Liver (tissue), 9 donors: ENCODE data around the gene SF3B5. TPM values are rescaled to one million over a fixed set of nuclear protein-coding genes. Genes with fewer than 3 reads are reported as not detected.

Experiments
- DNase-seq: peaks from one replicate; pipeline ENCODE4 v3.0.0-alpha.2; 2017; ENCODE audit warnings: low spot score
- H3K27ac ChIP-seq, 2 donors: one replicate each; pipeline ENCODE4 v1.7.0; 2013; ENCODE audit warnings: inconsistent platforms in 2 of 2, low read length in 2 of 2, control low read depth in 1 of 2, low read depth in 1 of 2, mild to moderate bottlenecking in 1 of 2
- H3K27me3 ChIP-seq, 4 donors: one replicate each; pipeline versions ENCODE4 v1.6.1 to v1.7.0; 2013; ENCODE audit warnings: low read length in 3 of 4, inconsistent platforms in 1 of 4, mild to moderate bottlenecking in 1 of 4, moderate library complexity in 1 of 4; ENCODE audit not compliant: control insufficient read depth in 4 of 4, insufficient read depth in 4 of 4
- H3K36me3 ChIP-seq, 4 donors: one replicate each; pipeline versions ENCODE4 v1.6.1 to v1.7.0; 2013; ENCODE audit warnings: low read length in 3 of 4, mild to moderate bottlenecking in 3 of 4, low read depth in 1 of 4, moderate library complexity in 1 of 4; ENCODE audit not compliant: control insufficient read depth in 4 of 4, insufficient read depth in 3 of 4
- H3K4me1 ChIP-seq, 4 donors: one replicate each; pipeline versions ENCODE4 v1.6.1 to v1.7.0; 2013; ENCODE audit warnings: low read length in 3 of 4, mild to moderate bottlenecking in 3 of 4, moderate library complexity in 1 of 4; ENCODE audit not compliant: control insufficient read depth in 4 of 4, insufficient read depth in 4 of 4
- H3K4me3 ChIP-seq, 3 donors: one replicate each; pipeline versions ENCODE4 v1.6.1 to v1.7.0; 2013; ENCODE audit warnings: low read length in 3 of 3, control low read depth in 1 of 3, low read depth in 1 of 3, mild to moderate bottlenecking in 1 of 3
- H3K9ac ChIP-seq, 2 donors: one replicate each; pipeline ENCODE4 v1.7.0; 2013; ENCODE audit warnings: low read length in 2 of 2, mild to moderate bottlenecking in 2 of 2, moderate library complexity in 2 of 2, control low read depth in 1 of 2, low read depth in 1 of 2
- H3K9me3 ChIP-seq, 4 donors: one replicate each; pipeline versions ENCODE4 v1.6.1 to v1.7.0; 2013; ENCODE audit warnings: low read length in 3 of 4; ENCODE audit not compliant: control insufficient read depth in 4 of 4
- EGR1 ChIP-seq, 2 donors: IDR thresholded peaks; 2 replicates each; pipeline ENCODE4 v1.6.1; 2016 to 2018; ENCODE audit warnings: antibody characterized with exemption in 2 of 2, low read depth in 2 of 2
- FOXA1 ChIP-seq: IDR thresholded peaks from 2 replicates; pipeline ENCODE4 v1.6.1; 2016; ENCODE audit warnings: antibody characterized with exemption
- FOXA2 ChIP-seq: IDR thresholded peaks from 2 replicates; pipeline ENCODE4 v1.6.1; 2016; ENCODE audit warnings: antibody characterized with exemption
- GABPA ChIP-seq, 2 donors: IDR thresholded peaks in 1 of 2; conservative IDR thresholded peaks in 1 of 2; 2 replicates each; pipeline ENCODE4 v1.6.1; 2016; ENCODE audit warnings: antibody characterized with exemption in 2 of 2, mild to moderate bottlenecking in 1 of 2, moderate library complexity in 1 of 2
- HNF4A ChIP-seq, 2 donors: conservative IDR thresholded peaks; 2 replicates each; pipeline ENCODE4 v1.6.1; 2016; ENCODE audit warnings: antibody characterized with exemption in 2 of 2, mild to moderate bottlenecking in 2 of 2
- HNF4G ChIP-seq: IDR thresholded peaks from 2 replicates; pipeline ENCODE4 v1.6.1; 2016; ENCODE audit warnings: antibody characterized with exemption
- JUND ChIP-seq, 2 donors: IDR thresholded peaks; 2 replicates each; pipeline ENCODE4 v1.6.1; 2016; ENCODE audit warnings: antibody characterized with exemption in 2 of 2
- NR2F2 ChIP-seq: IDR thresholded peaks from 2 replicates; pipeline ENCODE4 v1.6.1; 2016; ENCODE audit warnings: antibody characterized with exemption
- RAD21 ChIP-seq, 2 donors: IDR thresholded peaks; 2 replicates each; pipeline ENCODE4 v1.6.1; 2016; ENCODE audit warnings: antibody characterized with exemption in 2 of 2, mild to moderate bottlenecking in 2 of 2
- RXRA ChIP-seq, 2 donors: IDR thresholded peaks; 2 replicates each; pipeline ENCODE4 v1.6.1; 2017 to 2018; ENCODE audit warnings: antibody characterized with exemption in 2 of 2, mild to moderate bottlenecking in 1 of 2
- SP1 ChIP-seq: IDR thresholded peaks from 2 replicates; pipeline ENCODE4 v1.6.1; 2018; ENCODE audit warnings: antibody characterized with exemption, mild to moderate bottlenecking
- TAF1 ChIP-seq: conservative IDR thresholded peaks from 2 replicates; pipeline ENCODE4 v1.6.1; 2016; ENCODE audit warnings: antibody characterized with exemption, mild to moderate bottlenecking
- YY1 ChIP-seq: IDR thresholded peaks from 2 replicates; pipeline ENCODE4 v1.6.1; 2016; ENCODE audit warnings: antibody characterized with exemption, mild to moderate bottlenecking
- WGBS: extraction: QIAGEN DNeasy Blood & Tissue Kit; methylation state at CpG from one replicate; pipeline ENCODE4 v1.1.7; 2013; 5-methylcytosine and 5-hydroxymethylcytosine counted together
- polyA plus RNA-seq, 2 donors: library from polyadenylated mRNA; stranded (reverse) in 1 of 2; unstranded in 1 of 2; fragments of 200-250 nt in 1 of 2; fragments of >200 nt in 1 of 2; fragmentation: Nextera tagmentation in 1 of 2; extraction: Ambion mirVana in 1 of 2; gene quantifications; one replicate each; pipeline versions ENCODE4 v1.2.1 to v1.2.3, GENCODE V29; 2013 to 2015
- total RNA-seq, 2 donors: library from RNA; depleted of rRNA; stranded (reverse); fragments of >200 nt; gene quantifications; one replicate each; pipeline ENCODE4 v1.2.3, GENCODE V29; 2014
- TF ChIP-seq, protein P1 (sequence below): IDR thresholded peaks from 2 replicates; pipeline ENCODE4 v1.6.1; 2016; ENCODE audit warnings: antibody characterized with exemption
- TF ChIP-seq, protein P2 (sequence below): IDR thresholded peaks from 2 replicates; pipeline ENCODE4 v1.6.1; 2016; ENCODE audit warnings: antibody characterized with exemption, mild to moderate bottlenecking
- TF ChIP-seq, protein P3 (sequence below): fragments of 150-350 bp; IDR thresholded peaks from 2 replicates; pipeline ENCODE4 v1.5.1; 2017; ENCODE audit warnings: improper control_type of control experiment, low read depth, low read length; ENCODE audit not compliant: missing input control
- TF ChIP-seq, protein P4 (sequence below): IDR thresholded peaks from 2 replicates; pipeline ENCODE4 v1.6.1; 2016; ENCODE audit warnings: antibody characterized with exemption
- TF ChIP-seq, protein P5 (sequence below): IDR thresholded peaks from 2 replicates; pipeline ENCODE4 v1.6.1; 2016; ENCODE audit warnings: antibody characterized with exemption
- donor health status: healthy.
- donor health status: healthy.
- donor health status: healthy.
- donor health status: healthy.
- donor health status: healthy.

Gene SF3B5
- total RNA-seq (10 to 100 TPM; 51.8 to 63.1 TPM), polyA plus RNA-seq (100 to 1,000 TPM; 131 to 178 TPM)

DNA sequence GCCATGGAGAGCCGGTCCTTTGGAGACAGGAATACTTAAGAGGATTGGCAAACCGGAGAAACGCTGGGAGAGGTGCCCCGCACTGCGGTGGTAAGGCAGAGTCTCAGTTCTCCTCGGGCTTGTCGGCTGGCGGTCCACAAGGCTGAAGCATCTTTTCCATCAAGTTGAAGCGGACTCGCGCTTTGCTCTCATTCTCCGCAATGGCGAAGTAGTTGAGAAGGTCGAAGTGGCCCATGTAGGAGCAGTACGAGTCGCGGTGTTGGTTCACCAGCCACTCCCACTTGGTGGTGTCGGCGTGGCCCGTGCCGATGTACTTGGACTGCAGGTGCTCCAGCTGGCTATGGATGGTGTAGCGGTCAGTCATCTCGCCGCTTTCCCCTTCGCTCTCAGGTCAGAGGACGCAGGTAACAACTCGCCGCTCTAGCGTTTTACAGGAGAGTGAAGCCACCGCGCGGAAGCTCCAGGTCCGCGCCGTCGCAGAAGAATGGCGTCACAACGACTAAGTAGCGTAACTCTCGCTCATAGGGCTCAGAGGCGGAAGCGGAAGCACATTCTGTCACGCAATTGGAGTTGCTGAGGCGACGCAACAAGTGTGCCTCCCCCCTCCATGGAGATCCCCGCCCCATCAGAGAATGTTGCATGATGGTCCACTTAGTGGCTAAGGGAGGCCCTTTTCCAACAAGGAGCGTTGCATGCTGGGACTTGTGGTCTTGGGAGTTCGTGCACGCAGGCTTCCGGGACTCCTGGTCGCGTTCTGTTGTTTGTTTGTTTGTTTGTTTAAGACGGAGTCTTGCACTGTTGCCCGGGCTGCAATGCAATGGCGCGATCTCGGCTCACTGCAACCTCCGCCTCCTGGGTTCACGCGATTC, at the start of gene SF3B5:
TSS of gene SF3B5 (minus strand) at position 440 of the 869 bp plus-strand sequence. CDS start at position 364, 76 bp downstream.
- TF ChIP-seq, protein P1, sequence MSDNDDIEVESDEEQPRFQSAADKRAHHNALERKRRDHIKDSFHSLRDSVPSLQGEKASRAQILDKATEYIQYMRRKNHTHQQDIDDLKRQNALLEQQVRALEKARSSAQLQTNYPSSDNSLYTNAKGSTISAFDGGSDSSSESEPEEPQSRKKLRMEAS = peak; percentile 86
- TF ChIP-seq FOXA2 = peak; percentile 67
- peak; percentile 41 to 42 for TF ChIP-seq RAD21 (IDR thresholded peaks at IDR 0.05)
- TF ChIP-seq EGR1 (IDR thresholded peaks at IDR 0.05; ENCODE audit: low read depth in 2 of 2) = peak in 1 of 2 donors; percentile 68
- peak; percentile 47 to 63 for TF ChIP-seq HNF4A (conservative IDR thresholded peaks at IDR 0.05)
- TF ChIP-seq, protein P2, sequence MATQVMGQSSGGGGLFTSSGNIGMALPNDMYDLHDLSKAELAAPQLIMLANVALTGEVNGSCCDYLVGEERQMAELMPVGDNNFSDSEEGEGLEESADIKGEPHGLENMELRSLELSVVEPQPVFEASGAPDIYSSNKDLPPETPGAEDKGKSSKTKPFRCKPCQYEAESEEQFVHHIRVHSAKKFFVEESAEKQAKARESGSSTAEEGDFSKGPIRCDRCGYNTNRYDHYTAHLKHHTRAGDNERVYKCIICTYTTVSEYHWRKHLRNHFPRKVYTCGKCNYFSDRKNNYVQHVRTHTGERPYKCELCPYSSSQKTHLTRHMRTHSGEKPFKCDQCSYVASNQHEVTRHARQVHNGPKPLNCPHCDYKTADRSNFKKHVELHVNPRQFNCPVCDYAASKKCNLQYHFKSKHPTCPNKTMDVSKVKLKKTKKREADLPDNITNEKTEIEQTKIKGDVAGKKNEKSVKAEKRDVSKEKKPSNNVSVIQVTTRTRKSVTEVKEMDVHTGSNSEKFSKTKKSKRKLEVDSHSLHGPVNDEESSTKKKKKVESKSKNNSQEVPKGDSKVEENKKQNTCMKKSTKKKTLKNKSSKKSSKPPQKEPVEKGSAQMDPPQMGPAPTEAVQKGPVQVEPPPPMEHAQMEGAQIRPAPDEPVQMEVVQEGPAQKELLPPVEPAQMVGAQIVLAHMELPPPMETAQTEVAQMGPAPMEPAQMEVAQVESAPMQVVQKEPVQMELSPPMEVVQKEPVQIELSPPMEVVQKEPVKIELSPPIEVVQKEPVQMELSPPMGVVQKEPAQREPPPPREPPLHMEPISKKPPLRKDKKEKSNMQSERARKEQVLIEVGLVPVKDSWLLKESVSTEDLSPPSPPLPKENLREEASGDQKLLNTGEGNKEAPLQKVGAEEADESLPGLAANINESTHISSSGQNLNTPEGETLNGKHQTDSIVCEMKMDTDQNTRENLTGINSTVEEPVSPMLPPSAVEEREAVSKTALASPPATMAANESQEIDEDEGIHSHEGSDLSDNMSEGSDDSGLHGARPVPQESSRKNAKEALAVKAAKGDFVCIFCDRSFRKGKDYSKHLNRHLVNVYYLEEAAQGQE = peak; percentile 83
- TF ChIP-seq RXRA (IDR thresholded peaks at IDR 0.05) = peak; percentile 66 to 68
- TF ChIP-seq, protein P3, sequence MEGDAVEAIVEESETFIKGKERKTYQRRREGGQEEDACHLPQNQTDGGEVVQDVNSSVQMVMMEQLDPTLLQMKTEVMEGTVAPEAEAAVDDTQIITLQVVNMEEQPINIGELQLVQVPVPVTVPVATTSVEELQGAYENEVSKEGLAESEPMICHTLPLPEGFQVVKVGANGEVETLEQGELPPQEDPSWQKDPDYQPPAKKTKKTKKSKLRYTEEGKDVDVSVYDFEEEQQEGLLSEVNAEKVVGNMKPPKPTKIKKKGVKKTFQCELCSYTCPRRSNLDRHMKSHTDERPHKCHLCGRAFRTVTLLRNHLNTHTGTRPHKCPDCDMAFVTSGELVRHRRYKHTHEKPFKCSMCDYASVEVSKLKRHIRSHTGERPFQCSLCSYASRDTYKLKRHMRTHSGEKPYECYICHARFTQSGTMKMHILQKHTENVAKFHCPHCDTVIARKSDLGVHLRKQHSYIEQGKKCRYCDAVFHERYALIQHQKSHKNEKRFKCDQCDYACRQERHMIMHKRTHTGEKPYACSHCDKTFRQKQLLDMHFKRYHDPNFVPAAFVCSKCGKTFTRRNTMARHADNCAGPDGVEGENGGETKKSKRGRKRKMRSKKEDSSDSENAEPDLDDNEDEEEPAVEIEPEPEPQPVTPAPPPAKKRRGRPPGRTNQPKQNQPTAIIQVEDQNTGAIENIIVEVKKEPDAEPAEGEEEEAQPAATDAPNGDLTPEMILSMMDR = no peak
- no peak for TF ChIP-seq HNF4G
- TF ChIP-seq, protein P4, sequence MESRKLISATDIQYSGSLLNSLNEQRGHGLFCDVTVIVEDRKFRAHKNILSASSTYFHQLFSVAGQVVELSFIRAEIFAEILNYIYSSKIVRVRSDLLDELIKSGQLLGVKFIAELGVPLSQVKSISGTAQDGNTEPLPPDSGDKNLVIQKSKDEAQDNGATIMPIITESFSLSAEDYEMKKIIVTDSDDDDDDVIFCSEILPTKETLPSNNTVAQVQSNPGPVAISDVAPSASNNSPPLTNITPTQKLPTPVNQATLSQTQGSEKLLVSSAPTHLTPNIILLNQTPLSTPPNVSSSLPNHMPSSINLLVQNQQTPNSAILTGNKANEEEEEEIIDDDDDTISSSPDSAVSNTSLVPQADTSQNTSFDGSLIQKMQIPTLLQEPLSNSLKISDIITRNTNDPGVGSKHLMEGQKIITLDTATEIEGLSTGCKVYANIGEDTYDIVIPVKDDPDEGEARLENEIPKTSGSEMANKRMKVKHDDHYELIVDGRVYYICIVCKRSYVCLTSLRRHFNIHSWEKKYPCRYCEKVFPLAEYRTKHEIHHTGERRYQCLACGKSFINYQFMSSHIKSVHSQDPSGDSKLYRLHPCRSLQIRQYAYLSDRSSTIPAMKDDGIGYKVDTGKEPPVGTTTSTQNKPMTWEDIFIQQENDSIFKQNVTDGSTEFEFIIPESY = peak; percentile 93
- peak; percentile 97 to 98 for TF ChIP-seq GABPA (IDR thresholded peaks at IDR 0.05 in 1 of 2, conservative IDR thresholded peaks at IDR 0.05 in 1 of 2)
- TF ChIP-seq, protein P5, sequence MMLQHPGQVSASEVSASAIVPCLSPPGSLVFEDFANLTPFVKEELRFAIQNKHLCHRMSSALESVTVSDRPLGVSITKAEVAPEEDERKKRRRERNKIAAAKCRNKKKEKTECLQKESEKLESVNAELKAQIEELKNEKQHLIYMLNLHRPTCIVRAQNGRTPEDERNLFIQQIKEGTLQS = peak; percentile 60
- TF ChIP-seq TAF1 = peak; percentile 93
- TF ChIP-seq YY1 = peak; percentile 93
- TF ChIP-seq SP1 = peak; percentile 88
- TF ChIP-seq NR2F2 = peak; percentile 55
- peak; percentile 85 for TF ChIP-seq FOXA1
- peak; percentile 50 to 54 for TF ChIP-seq JUND (IDR thresholded peaks at IDR 0.05)
- DNase-seq = peak; percentile 95
- H3K4me1 ChIP-seq = peaks cover 4 to 21% (median 13%) of the 10 kb centered on the region in 4 donors
- H3K4me3 ChIP-seq = peak within 1 kb of the TSS; percentile 80 to 90 (median 81)
- peak within 1 kb of the TSS; percentile 56 to 65 for H3K27ac ChIP-seq
- H3K9me3 ChIP-seq = no peaks in the 10 kb centered on the region
- H3K9ac ChIP-seq = peak within 1 kb of the TSS; percentile 49 to 65
- no peaks in the 10 kb centered on the region for H3K27me3 ChIP-seq
- WGBS = under 1% methylated on average over 60 of the region's 60 CpGs
- H3K36me3 ChIP-seq = no peaks in the 10 kb centered on the region
